K562 (cell line): ENCODE measurements around the gene PCID2. TPM values are rescaled to one million over a fixed set of nuclear protein-coding genes. Genes with fewer than 3 reads are reported as not detected.

Source experiments
- CBFA2T2 ChIP-seq: fragments of 450-650 bp; conservative IDR thresholded peaks from 2 replicates; pipeline ENCODE4 v1.6.1; 2017; ENCODE audit warnings: mild to moderate bottlenecking
- CBFB ChIP-seq: sonication (generic); formaldehyde crosslinking; IDR thresholded peaks from 2 replicates; pipeline ENCODE4 v1.4.0; 2020; ENCODE audit warnings: mild to moderate bottlenecking, missing genetic modification reagents
- CCNT2 ChIP-seq: IDR thresholded peaks from 2 replicates; pipeline ENCODE4 v1.6.1; 2011; ENCODE audit warnings: borderline replicate concordance, low read depth, mild to moderate bottlenecking, moderate library complexity, mixed read lengths, low read length; ENCODE audit not compliant: insufficient read length; ENCODE audit errors: extremely low read depth
- DNMT1 ChIP-seq: fragments of 450-650 bp; IDR thresholded peaks from 2 replicates; pipeline ENCODE4 v1.6.1; 2016; ENCODE audit warnings: antibody characterized with exemption, mild to moderate bottlenecking
- ESRRA ChIP-seq: fragments of 450-650 bp; IDR thresholded peaks from 2 replicates; pipeline ENCODE4 v1.6.1; 2014; ENCODE audit warnings: low read depth, mild to moderate bottlenecking, moderate library complexity, borderline replicate concordance
- HDAC1 ChIP-seq, 2 experiments: fragments of 450-650 bp; IDR thresholded peaks; 2 replicates each; pipeline ENCODE4 v1.6.1; 2016 to 2017; ENCODE audit warnings: inconsistent platforms in 1 of 2, mild to moderate bottlenecking in 1 of 2, moderate library complexity in 1 of 2
- MIER1 ChIP-seq: fragments of 450-650 bp; IDR thresholded peaks from 2 replicates; pipeline ENCODE4 v1.6.1; 2016; ENCODE audit warnings: antibody characterized with exemption, mild to moderate bottlenecking, low read depth
- NCOA2 ChIP-seq, 2 experiments: fragments of 450-650 bp; IDR thresholded peaks; 2 replicates each; pipeline ENCODE4 v1.6.1; 2018; ENCODE audit warnings: mild to moderate bottlenecking in 2 of 2, moderate library complexity in 1 of 2; ENCODE audit not compliant: partially characterized antibody in 2 of 2
- NCOR1 ChIP-seq: fragments of 450-650 bp; IDR thresholded peaks from 2 replicates; pipeline ENCODE4 v1.6.1; 2016; ENCODE audit warnings: mild to moderate bottlenecking, moderate library complexity
- NFXL1 ChIP-seq: fragments of 450-650 bp; formaldehyde crosslinking; IDR thresholded peaks from 2 replicates; pipeline ENCODE4 v1.4.0; 2021; ENCODE audit warnings: mild to moderate bottlenecking
- PHF21A ChIP-seq: fragments of 450-650 bp; IDR thresholded peaks from 2 replicates; pipeline ENCODE4 v1.6.1; 2017; ENCODE audit warnings: low read depth, borderline replicate concordance
- RBM25 ChIP-seq: fragments of 200-400 bp; formaldehyde crosslinking; IDR thresholded peaks from 2 replicates; pipeline ENCODE4 v1.6.1; 2018; ENCODE audit warnings: low read length, low read depth, moderate library complexity; ENCODE audit not compliant: severe bottlenecking
- RNF219 ChIP-seq: fragments of 250-450 bp; sonication (Bioruptor Pico); IDR thresholded peaks from 2 replicates; pipeline ENCODE4 v1.5.0; 2022; ENCODE audit warnings: mild to moderate bottlenecking
- SIN3B ChIP-seq: fragments of 450-650 bp; IDR thresholded peaks from 2 replicates; pipeline ENCODE4 v1.6.1; 2017; ENCODE audit warnings: low read depth, mild to moderate bottlenecking, moderate library complexity
- SUPT5H ChIP-seq: fragments of 450-650 bp; IDR thresholded peaks from 2 replicates; pipeline ENCODE4 v1.6.1; 2016
- TAF7 ChIP-seq: fragments of 450-650 bp; IDR thresholded peaks from 2 replicates; pipeline ENCODE4 v1.6.1; 2016; ENCODE audit warnings: missing genetic modification characterization, missing compliant biosample characterization
- TEAD2 ChIP-seq: fragments of 450-650 bp; IDR thresholded peaks from 2 replicates; pipeline ENCODE4 v1.6.1; 2016; ENCODE audit warnings: missing genetic modification characterization, control low read depth, missing compliant biosample characterization
- THRAP3 ChIP-seq: fragments of 450-650 bp; IDR thresholded peaks from 2 replicates; pipeline ENCODE4 v1.6.1; 2016; ENCODE audit warnings: mild to moderate bottlenecking, inconsistent platforms, borderline replicate concordance
- ZFX ChIP-seq: sonication (generic); formaldehyde crosslinking; IDR thresholded peaks from 2 replicates; pipeline ENCODE4 v1.8.0; 2022; ENCODE audit warnings: mild to moderate bottlenecking, missing genetic modification reagents, moderate library complexity
- ZNF24 ChIP-seq: fragments of 450-650 bp; IDR thresholded peaks from 2 replicates; pipeline ENCODE4 v1.6.1; 2016
- ZNF561 ChIP-seq: fragments of 450-650 bp; formaldehyde crosslinking; conservative IDR thresholded peaks from 2 replicates; pipeline ENCODE4 v1.4.0; 2020; ENCODE audit warnings: mild to moderate bottlenecking, moderate library complexity
- ZNF639 ChIP-seq, 2 experiments: fragments of 200-800 bp in 1 of 2; sonication (Bioruptor generic) in 1 of 2; sonication (generic) in 1 of 2; formaldehyde crosslinking in 1 of 2; IDR thresholded peaks in 1 of 2; conservative IDR thresholded peaks in 1 of 2; 2 replicates each; pipeline versions ENCODE4 v1.5.0 to v1.6.1; 2016 to 2020; ENCODE audit warnings: missing compliant biosample characterization in 1 of 2, missing genetic modification characterization in 1 of 2, missing genetic modification reagents in 1 of 2
- ZNF76 ChIP-seq: fragments of 250-450 bp; sonication (Bioruptor Pico); IDR thresholded peaks from 2 replicates; pipeline ENCODE4 v1.4.0; 2020; ENCODE audit warnings: mild to moderate bottlenecking, moderate library complexity, borderline replicate concordance
- polyA plus RNA-seq, 8 experiments: library from polyadenylated mRNA; depleted of rRNA in 4 of 8; stranded (reverse) in 5 of 8; unstranded in 3 of 8; fragments of >200 nt; fragmentation: Nextera tagmentation in 2 of 8; fragmentation: Illumina TruSeq in 1 of 8; extraction: Ambion mirVana in 2 of 8; extraction: Trizol in 1 of 8; gene quantifications; 2 replicates each; pipeline versions ENCODE4 v1.2.1 to v1.2.3, GENCODE V29; 2011 to 2014; ENCODE audit warnings: inconsistent platforms in 1 of 8, missing spikeins in 1 of 8
- total RNA-seq, 7 experiments: library from RNA; depleted of rRNA in 6 of 7; stranded (reverse); fragments of >200 nt in 6 of 7; fragmentation: Illumina TruSeq in 2 of 7; extraction: Trizol in 2 of 7; gene quantifications; 2 replicates each; pipeline versions ENCODE4 v1.2.1 to v1.2.3, GENCODE V29; 2011 to 2021; ENCODE audit warnings: low replicate concordance in 1 of 7

PCID2 gene
- total and polyA plus RNA-seq, 9 of the 15 experiments (the other 6 are each of a cell fraction or from before 2014, with no cell fraction given): 39.6 to 117 (median 59.6) TPM

GRCh38 chr13:113208421-113209335 is at the start of gene PCID2 (continued):
- TF ChIP-seq RNF219 (CRISPR knock-in tag): no peak
- peak in 1 of 2 experiments; percentile 96; a peak in 2 of 4 replicates for TF ChIP-seq ZNF639 (CRISPR knock-in tag; conservative IDR thresholded peaks at IDR 0.05 in 1 of 2, IDR thresholded peaks at IDR 0.05 in 1 of 2)
- TF ChIP-seq NFXL1: no peak
- TF ChIP-seq CBFA2T2: no peak
- no peak for TF ChIP-seq ZNF561 (CRISPR knock-in tag)
- peak; percentile 81 for TF ChIP-seq CCNT2
- no peak for TF ChIP-seq TEAD2 (tag)
- TF ChIP-seq SIN3B: peak; percentile 89
- TF ChIP-seq NCOA2 (IDR thresholded peaks at IDR 0.05; ENCODE audit: partially characterized antibody in 2 of 2): no peak
- peak in 1 of 2 experiments; percentile 54; a peak in 1 of 4 replicates for TF ChIP-seq HDAC1 (IDR thresholded peaks at IDR 0.05)
- TF ChIP-seq DNMT1: no peak
- peak; percentile 52; the same call in 1 of the 2 replicates for TF ChIP-seq PHF21A
- peak; percentile 75 for TF ChIP-seq SUPT5H
- TF ChIP-seq RBM25: no peak
- peak; percentile 49; the same call in 1 of the 2 replicates for TF ChIP-seq ESRRA
- TF ChIP-seq ZNF24: peak; percentile 48; the same call in 1 of the 2 replicates
- TF ChIP-seq THRAP3: no peak
- TF ChIP-seq ZFX (CRISPR knock-in tag): peak; percentile 97
- TF ChIP-seq CBFB (CRISPR knock-in tag): no peak; the same call in 1 of the 2 replicates
- no peak for TF ChIP-seq MIER1
- TF ChIP-seq TAF7 (tag): 0 out of 2 replicates have a peak, but pooled peaks have one; percentile 21
- TF ChIP-seq ZNF76: no peak
- peak; percentile 33; the same call in 1 of the 2 replicates for TF ChIP-seq NCOR1
